K562 (cell line): ENCODE measurements around the gene CNGA4. TPM values are rescaled to one million over a fixed set of nuclear protein-coding genes. Genes with fewer than 3 reads are reported as not detected.

Experiments used
- AFF1 ChIP-seq, 2 experiments: fragments of 450-650 bp; IDR thresholded peaks; 2 replicates each; pipeline ENCODE4 v1.6.1; 2018; ENCODE audit warnings: mild to moderate bottlenecking in 2 of 2, low read depth in 1 of 2; ENCODE audit not compliant: partially characterized antibody in 2 of 2
- CBFA2T2 ChIP-seq: fragments of 450-650 bp; conservative IDR thresholded peaks from 2 replicates; pipeline ENCODE4 v1.6.1; 2017; ENCODE audit warnings: mild to moderate bottlenecking
- CGGBP1 ChIP-seq: fragments of 250-450 bp; sonication (Bioruptor Pico); IDR thresholded peaks from 2 replicates; pipeline ENCODE4 v1.9.0; 2021; ENCODE audit warnings: mild to moderate bottlenecking
- E2F3 ChIP-seq: fragments of 250-450 bp; sonication (Bioruptor Pico); IDR thresholded peaks from 2 replicates; pipeline ENCODE4 v1.4.0; 2020; ENCODE audit warnings: mild to moderate bottlenecking
- FOSL1 ChIP-seq: fragments of 200-800 bp; sonication (Bioruptor generic); conservative IDR thresholded peaks from 2 replicates; pipeline ENCODE4 v1.6.1; 2016; ENCODE audit warnings: missing genetic modification characterization, missing compliant biosample characterization
- HNRNPK ChIP-seq: fragments of 200-400 bp; formaldehyde crosslinking; IDR thresholded peaks from one replicate; pipeline ENCODE4 v1.6.1; 2018; ENCODE audit warnings: mild to moderate bottlenecking, low read depth, low read length; ENCODE audit not compliant: poor library complexity, severe bottlenecking
- JUN ChIP-seq, 2 experiments: sonication (generic) in 1 of 2; formaldehyde crosslinking in 1 of 2; IDR thresholded peaks; 2 replicates each; pipeline versions ENCODE4 v1.6.1 to v1.8.0; 2012 to 2022; ENCODE audit warnings: borderline replicate concordance in 2 of 2, mild to moderate bottlenecking in 2 of 2, improper control_type of control experiment in 1 of 2, low read depth in 1 of 2, low read length in 1 of 2, missing genetic modification reagents in 1 of 2
- MIER1 ChIP-seq: fragments of 450-650 bp; IDR thresholded peaks from 2 replicates; pipeline ENCODE4 v1.6.1; 2016; ENCODE audit warnings: antibody characterized with exemption, mild to moderate bottlenecking, low read depth
- NBN ChIP-seq: fragments of 450-650 bp; IDR thresholded peaks from 2 replicates; pipeline ENCODE4 v1.6.1; 2016; ENCODE audit warnings: low read depth, mild to moderate bottlenecking
- PTRF ChIP-seq: fragments of 450-650 bp; IDR thresholded peaks from 2 replicates; pipeline ENCODE4 v1.6.1; 2016; ENCODE audit warnings: mild to moderate bottlenecking, missing genetic modification characterization, missing compliant biosample characterization
- TCF3 ChIP-seq: sonication (generic); formaldehyde crosslinking; IDR thresholded peaks from 2 replicates; pipeline ENCODE4 v1.4.0; 2020; ENCODE audit warnings: mild to moderate bottlenecking, missing genetic modification reagents
- U2AF1 ChIP-seq: fragments of 200-400 bp; formaldehyde crosslinking; optimal IDR thresholded peaks from 2 replicates; pipeline ENCODE3; 2017; ENCODE audit warnings: mild to moderate bottlenecking, low read depth, low read length, moderate library complexity
- ZBTB33 ChIP-seq: sonication (generic); formaldehyde crosslinking; IDR thresholded peaks from 2 replicates; pipeline ENCODE4 v1.8.1; 2023; ENCODE audit warnings: mild to moderate bottlenecking, missing genetic modification reagents
- ZBTB5 ChIP-seq: fragments of 450-650 bp; IDR thresholded peaks from 2 replicates; pipeline ENCODE4 v1.6.1; 2017; ENCODE audit warnings: antibody characterized with exemption
- ZEB2 ChIP-seq: fragments of 450-650 bp; IDR thresholded peaks from 2 replicates; pipeline ENCODE4 v1.6.1; 2016
- ZNF76 ChIP-seq: fragments of 250-450 bp; sonication (Bioruptor Pico); IDR thresholded peaks from 2 replicates; pipeline ENCODE4 v1.4.0; 2020; ENCODE audit warnings: mild to moderate bottlenecking, moderate library complexity, borderline replicate concordance
- ZNF766 ChIP-seq: fragments of 200-800 bp; sonication (Bioruptor generic); conservative IDR thresholded peaks from 2 replicates; pipeline ENCODE4 v1.6.1; 2016; ENCODE audit warnings: missing genetic modification characterization, missing compliant biosample characterization
- ZNF785 ChIP-seq: fragments of 250-450 bp; sonication (Bioruptor Pico); IDR thresholded peaks from 2 replicates; pipeline ENCODE4 v1.4.0; 2020; ENCODE audit warnings: mild to moderate bottlenecking
- ZSCAN32 ChIP-seq: fragments of 450-650 bp; formaldehyde crosslinking; IDR thresholded peaks from 2 replicates; pipeline ENCODE4 v1.4.0; 2020; ENCODE audit warnings: mild to moderate bottlenecking, moderate library complexity
- polyA plus RNA-seq, 8 experiments: library from polyadenylated mRNA; depleted of rRNA in 4 of 8; stranded (reverse) in 5 of 8; unstranded in 3 of 8; fragments of >200 nt; fragmentation: Nextera tagmentation in 2 of 8; fragmentation: Illumina TruSeq in 1 of 8; extraction: Ambion mirVana in 2 of 8; extraction: Trizol in 1 of 8; gene quantifications; 2 replicates each; pipeline versions ENCODE4 v1.2.1 to v1.2.3, GENCODE V29; 2011 to 2014; ENCODE audit warnings: inconsistent platforms in 1 of 8, missing spikeins in 1 of 8
- total RNA-seq, 7 experiments: library from RNA; depleted of rRNA in 6 of 7; stranded (reverse); fragments of >200 nt in 6 of 7; fragmentation: Illumina TruSeq in 2 of 7; extraction: Trizol in 2 of 7; gene quantifications; 2 replicates each; pipeline versions ENCODE4 v1.2.1 to v1.2.3, GENCODE V29; 2011 to 2021; ENCODE audit warnings: low replicate concordance in 1 of 7

CNGA4 gene
- total and polyA plus RNA-seq, 9 of the 15 experiments (the other 6 are each of a cell fraction or from before 2014, with no cell fraction given): 0.04 to 0.09 (median 0.06) TPM; not detected in 6

GRCh38 chr11:6249770-6250555, 11.1 kb downstream of the CNGA4 start (continued):
- TF ChIP-seq ZNF785 (CRISPR knock-in tag) (no peak), NBN (no peak), MIER1 (no peak), JUN (IDR thresholded peaks at IDR 0.05; ENCODE audit: borderline replicate concordance, low read depth, low read length) (peak; percentile 69; the same call in 1 of the 2 replicates), JUN (CRISPR knock-in tag; IDR thresholded peaks at IDR 0.05; ENCODE audit: borderline replicate concordance) (no peak), ZSCAN32 (no peak), FOSL1 (tag) (peak; percentile 96), CBFA2T2 (peak; percentile 96), ZNF766 (CRISPR knock-in tag) (peak; percentile 67; the same call in 1 of the 2 replicates), E2F3 (CRISPR knock-in tag) (no peak), TCF3 (CRISPR knock-in tag) (peak; percentile 89), HNRNPK (no peak), ZNF76 (CRISPR knock-in tag) (no peak), ZEB2 (peak; percentile 59; the same call in 1 of the 2 replicates), CGGBP1 (no peak), ZBTB5 (no peak), U2AF1 (no peak), PTRF (tag) (no peak), AFF1 (IDR thresholded peaks at IDR 0.05; ENCODE audit: low read depth in 1 of 2, partially characterized antibody in 2 of 2) (no peak), ZBTB33 (CRISPR knock-in tag) (no peak)
